Measurements from ENCODE around the gene FRAS1.

Gene FRAS1

DNA sequence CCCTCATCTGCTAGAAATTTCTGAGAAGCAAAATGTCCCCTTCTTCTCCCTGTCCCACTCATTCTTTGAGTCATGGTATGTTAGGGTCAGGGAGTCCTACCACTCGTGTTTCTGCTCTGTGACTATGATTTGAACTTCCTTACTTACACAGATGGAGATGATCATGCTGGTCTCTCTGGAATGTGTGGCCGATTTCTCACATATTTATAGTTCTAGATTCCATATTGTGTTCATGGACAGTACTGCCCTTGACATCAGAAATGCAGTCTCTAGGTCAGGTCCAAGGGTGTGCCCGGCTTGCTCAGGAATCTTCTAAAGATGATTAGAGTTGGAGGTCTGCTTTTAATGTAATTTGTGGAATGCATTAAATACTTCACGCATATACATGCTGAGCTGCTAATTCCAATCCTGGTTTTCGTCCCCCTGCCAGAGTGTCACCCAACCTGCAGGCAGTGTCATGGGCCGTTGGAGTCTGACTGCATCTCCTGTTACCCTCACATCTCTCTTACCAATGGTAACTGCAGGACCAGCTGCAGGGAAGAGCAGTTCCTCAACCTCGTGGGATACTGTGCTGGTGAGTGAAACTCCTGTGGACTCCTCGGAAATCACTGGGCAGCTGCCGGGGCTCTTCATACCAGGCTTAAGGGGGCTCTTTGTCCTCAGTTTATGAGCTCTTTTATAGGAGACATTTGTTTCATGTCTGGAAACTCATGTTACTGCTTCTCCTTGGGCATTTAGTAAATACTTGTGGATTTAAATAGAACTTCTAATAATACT is 280.3 kb downstream of the FRAS1 start:
- DNase-seq, result no peak

DNA sequence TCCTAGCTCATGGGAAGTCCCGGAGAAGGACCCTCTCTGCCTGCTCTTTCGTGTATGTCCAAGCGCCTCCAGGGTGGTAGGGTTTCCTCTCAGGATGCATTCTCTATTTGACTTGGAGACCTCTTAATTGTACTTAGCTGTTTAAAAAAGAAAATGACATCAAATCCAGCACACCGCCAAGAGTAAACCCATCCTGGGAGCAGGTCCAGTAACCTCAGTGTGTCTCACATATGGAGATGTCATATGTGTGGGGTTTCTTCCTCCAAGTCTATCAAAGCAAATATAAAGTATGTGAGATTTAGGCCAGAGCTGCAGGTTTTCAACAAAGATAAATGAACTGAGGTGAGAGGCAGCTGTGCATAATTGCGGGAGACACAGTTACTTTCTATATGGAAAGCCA is 285.0 kb downstream of the FRAS1 start:
- DNase-seq, result no peak

DNA sequence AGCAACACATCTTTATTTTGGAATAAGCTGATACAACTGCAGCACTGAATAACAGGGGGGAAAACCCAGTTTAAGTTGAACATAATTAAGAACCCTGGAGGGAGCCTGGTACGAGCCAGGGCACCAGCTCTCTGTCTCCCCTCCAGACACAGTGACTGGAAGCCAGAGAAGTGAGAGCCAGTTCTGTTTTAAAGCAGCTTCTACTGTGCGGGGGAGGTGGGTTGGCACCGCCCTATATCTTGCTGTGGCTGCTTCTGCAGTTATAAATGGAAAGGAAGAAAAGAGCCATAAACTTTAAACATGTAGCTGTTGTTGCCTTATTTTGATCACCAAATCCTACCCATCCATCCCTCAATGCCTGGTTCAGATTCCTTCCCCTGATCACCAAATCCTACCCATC is 286.6 kb downstream of the FRAS1 start:
- DNase-seq, result no peak

DNA sequence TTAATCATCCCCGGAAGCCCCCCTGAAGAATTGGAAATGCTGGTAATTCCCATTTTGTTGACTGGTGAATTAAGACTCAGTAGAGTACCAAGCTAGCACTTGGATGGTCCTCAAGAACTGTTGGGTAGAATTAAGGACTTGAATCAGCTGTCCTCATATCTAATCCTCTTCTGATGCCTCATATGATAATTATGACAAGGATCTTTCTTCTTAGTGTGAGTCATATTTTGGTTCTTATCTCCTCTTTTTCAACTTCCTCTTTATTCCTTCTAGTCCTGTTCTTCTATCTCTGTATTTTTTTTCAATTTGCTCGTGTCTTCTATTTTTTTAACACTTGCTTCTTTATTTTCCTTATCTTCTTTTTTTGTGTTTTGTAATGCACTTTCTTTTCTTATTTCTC is 288.1 kb downstream of the FRAS1 start:
- no peak for DNase-seq

DNA sequence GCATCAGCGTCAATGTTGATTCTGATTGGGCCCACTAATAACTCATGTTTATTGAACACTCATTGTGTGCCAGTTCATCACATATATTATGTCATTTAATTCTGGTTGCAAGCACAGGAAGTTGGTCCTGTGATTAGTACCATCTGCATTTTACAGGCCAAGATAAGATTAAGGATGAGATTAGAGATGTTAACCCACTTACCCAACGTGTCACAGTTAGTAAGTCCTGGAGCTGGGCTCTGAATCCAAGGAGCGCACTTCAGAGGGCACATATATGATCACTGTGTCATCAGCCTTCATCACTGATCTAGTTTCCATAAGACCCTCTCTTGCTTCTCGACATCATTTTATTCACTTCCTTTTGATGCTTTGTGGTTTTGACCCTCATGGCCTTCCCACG is 289.1 kb downstream of the FRAS1 start:
- DNase-seq, result no peak

DNA sequence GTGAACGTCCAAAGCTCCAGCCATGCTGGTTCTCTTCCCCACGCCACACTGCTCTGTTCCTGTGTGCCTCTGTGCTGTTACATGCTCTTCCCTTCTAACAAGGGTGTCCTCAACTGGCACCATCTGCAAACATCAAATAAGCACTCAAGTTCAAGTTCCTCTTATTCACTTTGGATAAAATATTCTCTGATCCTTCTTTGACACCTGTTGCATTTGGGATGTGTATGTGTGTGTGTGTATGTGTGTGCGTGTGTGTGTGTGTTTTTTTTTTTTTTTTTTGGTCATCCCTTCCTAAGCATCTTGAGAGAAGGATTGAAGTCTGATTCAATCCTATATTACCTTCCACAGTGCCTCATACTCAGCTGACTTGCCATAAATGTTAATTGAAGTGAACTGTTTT is 290.4 kb downstream of the FRAS1 start:
- no peak for DNase-seq

DNA sequence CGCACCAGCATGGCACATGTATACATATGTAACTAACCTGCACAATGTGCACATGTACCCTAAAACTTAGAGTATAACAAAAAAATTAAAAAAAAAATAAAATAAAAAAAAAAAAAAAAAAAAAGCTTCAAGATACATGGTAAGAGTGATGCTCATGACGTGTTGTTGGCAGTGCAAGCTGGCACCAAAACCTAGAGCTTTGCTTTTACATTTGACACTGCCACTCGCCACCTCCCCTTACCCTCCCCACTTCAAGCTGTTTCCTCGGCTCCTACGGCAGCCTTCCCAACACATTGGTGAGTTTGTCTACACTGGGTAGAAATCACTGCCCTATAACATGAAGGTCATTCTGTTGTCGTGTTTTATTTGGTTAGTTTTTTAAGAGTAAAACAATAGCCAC is 296.8 kb downstream of the FRAS1 start:
- no peak for DNase-seq

DNA sequence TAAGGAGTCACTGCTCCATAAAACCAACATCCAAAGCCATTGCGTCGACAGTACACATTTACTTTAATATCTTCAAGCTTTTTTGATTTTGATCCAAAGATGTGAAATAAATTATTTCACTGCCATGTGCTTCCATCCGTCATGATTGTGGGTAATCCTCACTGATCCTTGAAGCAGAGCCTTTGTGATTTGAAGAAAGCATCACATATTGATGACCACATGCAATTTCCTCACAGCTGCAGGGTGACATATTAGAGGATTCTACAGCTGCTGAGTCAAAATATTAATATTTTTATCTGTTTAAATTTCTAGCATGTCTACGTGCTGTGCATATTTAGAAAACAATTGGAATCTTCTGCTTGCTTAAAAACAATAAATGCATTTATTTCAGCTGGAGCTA is 297.7 kb downstream of the FRAS1 start:
- DNase-seq, result no peak

DNA sequence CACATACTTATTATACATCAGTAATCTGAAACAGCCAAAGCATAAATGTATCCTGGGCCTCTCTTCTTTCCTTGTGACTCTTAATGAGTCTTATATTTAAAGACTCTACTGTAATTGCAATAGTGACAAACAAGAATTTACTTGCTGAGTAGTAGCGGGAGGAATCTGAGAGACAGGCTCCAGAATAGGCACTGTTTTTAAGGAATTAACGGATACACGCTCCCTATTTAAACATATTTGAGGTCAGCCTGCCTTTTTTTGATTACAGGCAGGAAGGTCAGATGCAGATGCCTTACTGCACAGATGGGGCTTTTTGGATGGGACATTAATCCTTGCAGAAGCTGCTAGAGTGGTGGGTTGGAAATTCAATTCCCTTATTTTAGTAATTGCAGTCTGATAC is 298.2 kb downstream of the FRAS1 start:
- DNase-seq, result no peak

DNA sequence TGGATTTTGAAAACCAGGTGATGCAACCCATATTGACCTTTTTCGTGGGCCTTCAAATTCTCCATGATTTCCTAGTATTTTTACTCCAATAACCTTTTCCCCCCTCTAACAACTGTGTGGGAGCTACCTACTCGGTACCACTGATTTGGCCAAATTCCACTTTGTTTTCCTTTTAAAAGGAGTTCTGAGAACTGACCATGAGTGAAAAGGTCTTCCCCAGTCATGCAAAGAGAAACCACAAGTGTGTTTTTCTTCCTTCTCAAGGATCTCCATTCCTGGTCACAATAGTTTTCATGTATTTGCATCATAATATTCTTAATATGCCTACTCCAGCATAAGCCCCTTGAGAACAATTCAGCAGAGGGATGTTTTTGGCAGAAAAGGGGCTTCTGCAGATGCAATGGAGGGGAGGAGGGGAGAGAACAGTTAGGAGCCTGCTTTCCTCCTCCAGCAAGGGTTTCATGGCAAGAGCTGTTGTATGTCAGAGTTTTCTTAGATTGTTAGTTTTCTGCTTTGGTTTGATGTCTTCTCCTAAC is 299.2 kb downstream of the FRAS1 start:
- DNase-seq, result no peak

DNA sequence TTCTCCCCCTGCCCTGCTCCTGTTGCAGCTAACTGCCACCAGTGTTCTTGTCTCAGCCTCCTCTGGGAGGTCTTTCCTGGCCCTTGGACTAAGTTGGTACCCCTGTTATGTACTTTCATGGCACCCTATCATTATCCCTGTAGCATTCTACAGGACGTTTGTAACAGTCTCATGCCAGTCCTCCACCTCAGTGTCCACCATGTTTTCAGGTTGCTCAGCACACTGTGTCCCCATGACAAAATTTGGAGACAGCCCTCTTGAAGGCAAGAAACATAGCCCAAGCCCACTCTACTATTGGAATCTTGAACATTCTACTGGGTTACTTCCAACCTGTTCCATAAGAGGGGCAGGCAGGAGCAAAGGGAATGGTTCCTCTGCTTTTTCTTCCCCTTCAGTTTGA is 300.0 kb downstream of the FRAS1 start:
- DNase-seq, result no peak

DNA sequence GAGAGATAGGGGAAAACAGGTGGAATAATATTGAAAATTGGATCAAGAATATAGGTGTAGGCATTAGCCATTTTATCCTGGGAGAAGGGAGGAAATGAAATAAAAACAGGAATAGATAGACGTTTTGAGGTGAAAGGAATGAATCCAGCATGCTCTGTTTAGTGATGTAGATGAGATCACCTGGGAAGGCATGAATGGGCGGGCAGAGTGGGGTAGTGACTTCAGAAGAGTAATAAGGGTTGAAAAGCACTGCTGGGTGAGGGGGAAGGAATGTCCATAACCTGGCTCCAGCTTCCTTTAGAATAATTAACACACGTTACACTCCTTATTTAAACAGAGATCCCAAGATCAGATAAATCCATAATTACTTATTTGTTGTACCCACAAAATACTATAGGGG is 303.3 kb downstream of the FRAS1 start:
- no peak for DNase-seq

DNA sequence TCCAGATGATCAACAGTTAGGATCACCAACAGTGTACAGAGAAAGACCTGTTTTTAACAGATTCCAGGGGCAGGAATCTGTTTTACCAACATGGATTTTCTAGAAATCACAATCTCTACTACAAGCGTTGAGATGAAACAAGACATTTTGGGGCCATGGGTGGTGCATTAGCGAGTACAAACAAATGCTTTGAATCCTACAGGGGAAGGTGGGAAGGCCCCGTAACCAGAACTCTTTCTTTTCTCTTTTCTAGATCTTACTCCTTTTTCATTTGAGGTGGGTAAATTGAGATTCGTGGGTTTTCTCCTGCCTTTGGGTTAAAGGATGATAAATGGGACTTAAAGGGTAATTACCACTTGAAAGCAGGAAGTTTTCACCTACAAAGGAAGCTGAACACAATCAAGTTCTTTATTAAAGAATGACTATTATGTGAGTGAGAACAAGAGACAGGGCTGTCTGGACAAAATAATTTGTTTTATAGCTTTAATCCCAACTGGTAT is 304.5 kb downstream of the FRAS1 start:
- DNase-seq, result no peak

DNA sequence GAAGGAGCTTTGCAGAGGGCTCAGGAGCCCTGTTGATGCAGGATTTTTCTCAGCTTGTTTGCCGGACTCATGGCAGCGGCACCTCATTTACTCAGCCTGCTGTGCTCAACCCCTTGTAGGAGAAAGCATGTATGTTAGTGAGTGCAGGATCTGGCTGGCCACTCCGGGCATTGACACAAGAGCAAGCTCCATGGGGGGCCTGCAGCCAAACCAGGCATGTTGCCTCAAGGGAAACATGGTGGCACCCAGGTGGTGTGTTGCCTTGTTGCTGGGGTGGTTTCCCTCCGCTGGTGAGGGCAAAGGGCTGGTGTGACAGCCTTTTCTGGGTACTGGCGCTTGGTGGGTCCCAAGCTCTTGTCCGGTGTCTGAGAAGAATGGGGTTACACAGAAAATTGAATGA is 305.2 kb downstream of the FRAS1 start:
- DNase-seq, result peak; percentile 58

DNA sequence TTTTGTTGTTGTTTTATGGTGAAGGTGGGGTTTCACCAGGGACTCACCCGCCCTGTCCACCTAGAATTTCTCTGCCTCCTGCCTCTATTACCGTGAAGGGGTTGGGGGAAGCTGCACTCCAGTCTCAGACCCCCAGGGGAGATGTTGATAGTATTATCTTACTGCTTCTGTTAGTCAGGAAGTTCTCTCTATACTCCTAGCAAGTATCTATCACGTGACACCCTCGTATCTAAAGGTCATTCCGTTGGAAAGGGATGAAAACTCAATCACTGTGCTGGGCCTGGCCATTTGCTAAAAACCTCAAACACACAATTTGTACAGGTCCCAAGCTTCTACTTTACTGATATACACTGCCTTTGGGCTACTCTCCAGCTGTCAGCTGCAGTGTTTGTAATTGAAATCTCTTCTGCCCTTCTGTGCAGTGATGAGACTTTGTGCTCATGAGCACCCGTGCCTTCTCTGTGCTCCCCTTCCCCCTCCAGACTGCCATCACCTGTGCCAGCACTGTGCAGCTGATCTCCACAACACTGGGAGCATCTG is 306.0 kb downstream of the FRAS1 start:
- DNase-seq, result no peak

DNA sequence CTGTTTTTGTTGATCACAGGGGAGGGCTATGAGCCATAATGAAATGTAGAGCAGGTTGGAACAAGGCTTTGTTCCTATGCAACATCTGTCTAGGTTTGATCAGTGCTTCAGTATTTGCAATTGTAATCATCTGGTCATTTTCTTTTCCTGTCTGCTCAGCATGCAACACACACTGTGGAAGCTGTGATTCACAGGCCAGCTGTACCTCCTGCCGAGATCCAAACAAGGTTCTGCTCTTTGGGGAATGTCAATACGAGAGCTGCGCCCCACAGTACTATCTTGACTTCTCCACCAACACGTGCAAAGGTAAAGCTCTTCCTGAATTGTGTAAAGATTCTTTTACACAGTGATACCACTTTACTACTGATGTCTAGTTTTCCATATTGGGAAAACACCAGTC is 312.6 kb downstream of the FRAS1 start:
- DNase-seq, result no peak

DNA sequence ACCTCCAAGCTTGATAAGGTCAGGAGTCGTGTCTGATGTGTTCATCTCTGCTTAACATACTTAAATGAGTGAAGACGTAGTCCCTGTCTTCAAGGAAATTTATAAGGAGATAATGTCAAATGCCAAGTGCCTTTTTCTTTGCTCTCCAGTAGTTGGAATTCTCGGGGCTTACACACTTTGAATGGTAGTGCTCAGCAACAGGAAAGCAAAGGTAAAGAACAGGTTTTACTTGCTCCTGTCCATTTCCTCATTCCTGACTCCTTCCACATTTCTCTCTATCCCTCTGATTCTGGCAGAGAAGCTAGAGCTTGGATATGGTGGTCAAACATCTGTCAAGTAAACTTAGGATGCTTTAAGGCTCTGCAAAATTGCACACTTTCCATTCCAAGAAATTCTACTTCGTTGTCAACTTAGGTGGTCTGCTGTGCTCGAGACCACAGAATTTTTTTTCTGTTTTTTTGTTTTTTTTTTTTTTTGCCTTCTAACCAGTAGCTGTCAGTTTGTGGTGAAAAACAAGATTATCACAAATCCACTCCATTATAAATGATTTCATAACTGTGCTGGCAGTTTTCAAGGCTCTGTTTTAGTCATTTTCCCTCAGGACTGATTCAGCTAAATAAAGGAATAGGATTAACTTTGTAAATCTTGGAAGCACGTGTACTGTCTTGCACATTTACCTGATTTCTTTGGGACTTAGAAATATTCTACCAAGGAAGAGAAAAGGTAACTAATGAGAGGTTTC is 313.7 kb downstream of the FRAS1 start:
- DNase-seq, result no peak

DNA sequence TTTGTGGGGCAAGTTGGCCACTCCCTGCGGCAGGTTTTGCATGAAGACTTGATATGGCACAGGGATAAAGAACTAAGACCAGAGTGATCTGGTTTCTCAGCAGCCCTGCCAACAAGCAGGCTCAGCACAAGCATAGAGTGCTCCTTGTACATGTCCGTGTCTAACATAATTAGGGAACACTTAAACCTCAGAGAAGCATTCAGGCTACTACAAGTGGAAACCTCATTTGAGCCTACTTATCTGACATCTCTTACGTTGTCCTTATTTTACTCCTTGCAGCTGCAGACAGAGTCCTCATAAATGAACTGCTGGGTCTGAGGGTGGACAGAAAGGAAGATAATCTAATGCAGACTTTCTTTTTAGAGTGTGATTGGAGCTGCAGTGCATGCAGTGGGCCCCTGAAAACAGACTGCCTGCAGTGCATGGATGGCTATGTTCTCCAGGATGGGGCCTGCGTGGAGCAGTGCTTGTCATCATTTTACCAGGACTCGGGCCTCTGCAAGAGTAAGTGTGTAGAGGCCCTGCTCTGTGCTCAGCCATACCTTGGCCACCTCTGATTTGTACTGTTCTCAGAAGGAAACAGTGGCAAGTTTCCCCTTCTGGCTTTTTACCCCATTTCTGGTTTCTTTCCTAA is 315.3 kb downstream of the FRAS1 start:
- DNase-seq, result no peak

DNA sequence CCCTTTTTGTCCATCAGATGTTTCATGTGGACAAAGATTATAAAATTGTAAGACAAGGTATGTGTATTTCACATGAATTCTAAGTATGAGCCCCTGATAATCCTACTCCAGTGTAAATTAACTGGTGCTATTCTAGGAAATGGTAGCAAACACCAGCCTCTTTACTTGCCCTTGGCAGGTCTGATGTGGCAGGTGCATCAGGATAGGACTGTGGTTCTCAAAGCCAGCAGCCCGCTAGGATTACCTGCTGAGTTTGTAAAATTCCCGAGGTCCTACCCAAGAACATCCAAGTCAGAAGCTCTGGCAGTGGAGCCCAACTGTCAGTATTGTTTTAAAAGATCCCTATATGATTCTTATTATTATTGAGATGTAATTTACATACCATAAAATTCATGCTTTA is 320.4 kb downstream of the FRAS1 start:
- no peak for DNase-seq

DNA sequence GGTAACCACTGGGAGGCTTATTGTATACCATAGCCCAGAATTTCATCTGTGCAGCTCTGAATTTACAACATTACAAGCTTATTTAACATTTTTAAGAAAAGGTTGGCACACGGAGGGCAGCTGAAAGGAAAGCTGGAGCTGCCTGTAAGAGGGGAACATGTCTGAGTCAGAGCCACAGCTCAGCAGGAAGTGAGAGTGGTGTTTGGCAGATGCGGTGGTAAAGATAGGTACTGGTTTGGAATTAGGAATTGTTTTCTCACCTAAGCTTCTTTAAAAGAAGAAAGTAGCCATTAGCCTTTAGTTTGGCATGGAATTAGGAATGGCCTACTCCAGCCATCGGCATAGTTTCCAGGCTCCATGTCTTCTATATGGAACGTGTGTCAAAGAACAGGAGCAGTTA is 321.9 kb downstream of the FRAS1 start:
- DNase-seq, result no peak

DNA sequence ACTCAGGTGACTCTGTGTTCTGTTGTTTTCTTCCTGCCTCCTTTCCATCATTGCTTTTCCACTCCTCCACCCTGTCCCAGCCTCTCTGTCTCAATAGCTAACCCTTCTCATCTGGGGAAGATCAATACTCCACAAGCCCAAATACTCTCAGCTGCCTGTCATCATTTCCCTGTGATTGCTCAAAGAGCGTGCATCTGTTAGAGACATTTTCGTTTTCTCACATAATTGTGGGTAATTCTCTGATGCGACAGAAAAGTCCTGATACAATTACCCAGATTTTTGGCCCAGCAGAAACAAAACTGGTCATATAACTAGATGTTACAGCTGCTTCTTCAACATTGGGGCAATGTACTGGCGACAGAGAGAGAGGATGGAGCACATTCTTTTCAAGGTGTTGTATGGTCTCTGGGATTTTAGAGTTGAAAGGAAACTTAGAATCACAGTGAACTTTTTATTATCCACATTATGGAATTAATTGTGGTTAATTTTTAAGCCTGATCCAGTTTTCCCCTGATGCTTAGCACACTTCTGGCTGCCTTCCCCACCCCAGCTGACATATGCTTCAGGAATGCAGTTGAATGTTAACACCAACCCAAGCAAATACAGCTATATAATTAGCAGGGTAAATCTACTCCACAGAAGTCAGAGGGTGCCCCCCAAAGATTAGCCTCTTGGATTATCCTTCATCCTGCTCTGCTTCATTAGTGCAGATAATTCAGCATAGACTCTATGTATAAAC is 323.0 kb downstream of the FRAS1 start:
- DNase-seq, result no peak

DNA sequence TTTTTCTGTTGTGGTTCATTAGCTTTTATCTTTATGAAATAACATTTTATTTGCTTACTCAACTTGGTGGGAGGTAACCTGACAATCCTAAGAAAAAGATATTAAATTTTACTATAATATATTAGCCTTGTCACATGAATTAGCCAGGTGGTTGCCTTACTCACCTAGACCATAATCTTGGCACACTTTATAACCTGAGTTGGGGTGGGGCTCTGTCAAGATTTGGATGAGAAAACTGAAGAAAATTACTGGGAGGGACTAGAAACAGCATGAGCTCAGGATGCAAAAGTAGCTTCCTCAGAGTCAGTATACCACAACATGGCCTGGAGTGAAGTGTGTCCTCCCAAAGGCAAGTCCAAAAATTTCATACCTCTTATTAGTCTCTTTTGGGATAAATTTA is 329.6 kb downstream of the FRAS1 start:
- DNase-seq, result no peak

DNA sequence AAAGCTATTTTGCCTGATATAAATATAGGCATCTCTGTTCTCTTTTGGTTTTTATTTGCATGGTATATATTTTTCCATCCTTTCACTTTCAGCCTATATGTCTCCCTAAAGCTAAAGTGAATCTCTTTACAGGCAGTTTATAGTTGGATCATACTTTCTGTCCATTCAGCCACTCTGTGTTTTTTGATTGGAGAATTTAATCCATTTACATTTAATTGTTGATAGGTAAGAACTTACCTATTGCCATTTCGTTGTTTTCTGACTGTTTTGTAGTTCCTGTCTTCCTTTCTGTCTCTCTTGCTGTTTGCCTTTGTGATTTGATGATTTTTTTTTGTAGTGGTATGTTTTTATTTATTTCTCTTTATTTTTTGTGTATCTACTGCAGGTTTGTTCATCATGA is 338.5 kb downstream of the FRAS1 start:
- DNase-seq, result no peak

All from activated effector memory CD4-positive, alpha-beta T cell treated with anti-CD3 and anti-CD28 coated beads, Interleukin-2, amount 50 U/mL, for 16 hours (primary cell).